ENCODE results near the gene BICRA. TPM values are rescaled to one million over a fixed set of nuclear protein-coding genes. Genes with fewer than 3 reads are reported as not detected.

The BICRA gene
- polyA plus RNA-seq, 3 donors = 0.08 to 4.6 TPM; not detected in 1

DNA sequence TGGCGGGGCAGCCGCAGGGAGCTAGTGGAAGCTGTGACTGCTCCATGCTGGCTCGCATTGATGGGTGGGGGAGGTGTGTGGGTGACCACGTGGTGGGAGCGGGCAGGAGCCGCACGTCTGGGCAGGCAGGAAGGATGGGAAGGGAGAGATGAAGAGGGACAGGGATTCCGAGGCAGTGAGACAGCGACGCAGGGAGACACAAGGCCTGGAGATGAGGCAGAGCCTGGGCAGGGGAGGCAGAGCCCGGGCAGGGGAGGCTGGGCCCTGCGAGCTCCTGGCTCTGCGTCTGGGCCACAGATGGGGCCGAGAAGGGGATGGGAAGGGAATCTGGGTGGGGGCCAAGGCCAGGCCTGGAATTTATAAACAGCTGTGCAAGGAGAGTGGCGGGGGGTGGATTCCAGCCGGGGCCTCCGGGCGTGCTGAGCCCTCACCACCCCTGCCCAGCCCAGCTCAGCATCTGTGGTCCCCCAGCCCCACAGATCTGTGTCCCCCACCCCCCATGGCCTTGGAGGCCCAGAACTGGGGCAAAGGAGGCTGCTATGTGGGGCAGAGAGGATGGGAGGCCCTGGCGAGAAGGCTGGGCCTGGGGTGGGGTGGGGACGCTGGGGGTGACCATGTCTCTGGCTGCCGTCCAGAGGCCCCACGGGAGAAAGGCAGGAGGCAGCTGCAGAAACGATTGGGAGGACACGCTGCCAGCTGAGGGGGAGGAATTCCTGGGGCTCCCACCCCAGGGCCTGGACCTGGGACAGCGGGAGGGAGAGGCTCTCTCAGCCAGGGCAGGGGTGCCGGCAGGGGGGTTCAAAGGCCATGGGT, 110.3 kb downstream of the BICRA start:
- Histone ChIP-seq H2AFZ (ENCODE audit: insufficient read depth, low read depth, low read length, poor library complexity, severe bottlenecking) (no peak overlapping the region), H3K9ac (ENCODE audit: insufficient read depth, low read length, poor library complexity, severe bottlenecking) (no peak overlapping the region), H4K20me1 (ENCODE audit: insufficient read depth, low read length) (no peaks in the 10 kb centered on the region), H3K36me3 (replicated peaks in 1 of 2; ENCODE audit: control insufficient read depth in 1 of 2, insufficient read depth in 2 of 2, low read length in 2 of 2) (no peaks in the 10 kb centered on the region), H3K27ac (ENCODE audit: low read depth in 1 of 2, low read length in 2 of 2) (no peak overlapping the region), H3K4me3 (replicated peaks in 1 of 3; ENCODE audit: low read depth in 2 of 3, low read length in 3 of 3) (no peak overlapping the region), H3K27me3 (ENCODE audit: control insufficient read depth in 2 of 2, insufficient read depth in 2 of 2, low read length in 2 of 2) (peaks cover 0 to 8% of the 10 kb centered on the region in 2 donors), H3K4me1 (ENCODE audit: control insufficient read depth in 1 of 2, insufficient read depth in 2 of 2, low read length in 2 of 2) (peaks cover 12% of the 10 kb centered on the region in 2 donors), H3K9me3 (replicated peaks in 1 of 2; ENCODE audit: control insufficient read depth in 1 of 2, insufficient read depth in 1 of 2, low read length in 2 of 2) (no peaks in the 10 kb centered on the region), H3K4me2 (replicated peaks; ENCODE audit: extremely low read depth, low read length, poor library complexity, severe bottlenecking) (no peak overlapping the region), H3K79me2 (ENCODE audit: insufficient read depth, low read length) (no peaks in the 10 kb centered on the region)
- Mint-ChIP-seq H3K27me3 (ENCODE audit: low read depth in 3 of 3) (peaks cover 9 to 17% (median 12%) of the 10 kb centered on the region in 3 donors), H3K4me3 (no peak overlapping the region), H3K36me3 (no peaks in the 10 kb centered on the region), H3K27ac (peak overlapping the region in 2 of 7 donors; percentile 39 to 41), H3K4me1 (peaks cover 8% of the 10 kb centered on the region), H3K9me3 (peaks cover 0 to 4% (median 1%) of the 10 kb centered on the region in 7 donors)
- 81% methylated on average over 21 of the region's 26 CpGs for WGBS (ENCODE audit: insufficient coverage)
- no peak for DNase-seq
- TF ChIP-seq CTCF (IDR thresholded peaks at IDR 0.05) = no peak
- intact Hi-C loops (cut with micrococcal nuclease) = no loop called here

DNA sequence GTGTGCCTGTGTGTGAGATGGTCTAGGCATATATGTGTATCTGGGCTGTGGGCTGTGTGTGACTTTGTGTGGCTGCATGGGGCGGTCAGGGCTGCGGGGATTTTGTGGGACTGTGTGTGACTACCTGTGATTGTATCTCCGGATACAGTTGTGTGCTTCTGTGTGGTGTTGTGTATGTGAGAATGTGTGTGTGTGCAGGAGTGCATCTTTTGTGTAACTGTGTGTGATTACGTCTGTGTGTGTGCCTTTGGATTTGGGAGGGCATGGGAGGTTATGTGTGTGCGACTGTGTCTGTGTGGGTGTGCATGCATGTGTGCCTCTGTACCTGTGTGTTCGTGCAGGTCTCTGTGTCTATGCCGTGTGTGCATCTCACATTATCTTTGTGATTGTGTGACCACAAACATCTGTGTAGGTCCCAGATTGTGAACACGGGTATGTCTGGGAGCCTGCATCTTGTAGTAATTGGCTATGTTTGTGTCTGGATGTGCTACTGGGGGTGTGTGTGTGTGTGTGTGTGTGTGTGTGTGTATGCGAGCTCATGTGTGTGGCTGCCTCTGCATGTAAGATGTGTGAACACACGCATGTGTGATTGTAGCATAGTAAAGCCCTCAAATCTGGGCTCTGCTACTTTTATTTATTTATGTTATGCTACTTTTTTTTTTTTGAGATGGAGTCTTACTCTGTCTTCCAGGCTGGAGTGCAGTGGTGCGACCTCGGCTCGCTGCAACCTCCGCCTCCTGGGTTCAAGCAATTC, 111.9 kb downstream of the BICRA start:
- no peak for TF ChIP-seq CTCF (IDR thresholded peaks at IDR 0.05)
- no peak overlapping the region for H3K9ac ChIP-seq (ENCODE audit: insufficient read depth, low read length, poor library complexity, severe bottlenecking)

More for the DNA sequence above, 111.9 kb downstream of the BICRA start:
- no peak overlapping the region for H3K27ac Mint-ChIP-seq
- H3K4me1 Mint-ChIP-seq = peaks cover 8% of the 10 kb centered on the region
- H4K20me1 ChIP-seq (ENCODE audit: insufficient read depth, low read length) = no peaks in the 10 kb centered on the region
- no peak for DNase-seq
- H3K4me1 ChIP-seq (ENCODE audit: control insufficient read depth in 1 of 2, insufficient read depth in 2 of 2, low read length in 2 of 2) = peaks cover 12% of the 10 kb centered on the region in 2 donors
- H3K27ac ChIP-seq (ENCODE audit: low read depth in 1 of 2, low read length in 2 of 2) = no peak overlapping the region
- no peak overlapping the region for H3K4me3 ChIP-seq (replicated peaks in 1 of 3; ENCODE audit: low read depth in 2 of 3, low read length in 3 of 3)
- H3K9me3 Mint-ChIP-seq = peaks cover 0 to 8% (median 0%) of the 10 kb centered on the region in 7 donors
- H3K4me2 ChIP-seq (replicated peaks; ENCODE audit: extremely low read depth, low read length, poor library complexity, severe bottlenecking) = no peak overlapping the region
- H3K36me3 Mint-ChIP-seq = no peaks in the 10 kb centered on the region
- H3K79me2 ChIP-seq (ENCODE audit: insufficient read depth, low read length) = no peaks in the 10 kb centered on the region
- 98% methylated on average over 13 of the region's 14 CpGs for WGBS (ENCODE audit: insufficient coverage)
- peaks cover under 1 to 6% of the 10 kb centered on the region in 2 donors for H3K9me3 ChIP-seq (replicated peaks in 1 of 2; ENCODE audit: control insufficient read depth in 1 of 2, insufficient read depth in 1 of 2, low read length in 2 of 2)
- H3K27me3 Mint-ChIP-seq (ENCODE audit: low read depth in 3 of 3) = peaks cover 4 to 7% (median 5%) of the 10 kb centered on the region in 3 donors
- H3K36me3 ChIP-seq (replicated peaks in 1 of 2; ENCODE audit: control insufficient read depth in 1 of 2, insufficient read depth in 2 of 2, low read length in 2 of 2) = no peaks in the 10 kb centered on the region
- no peaks in the 10 kb centered on the region for H3K27me3 ChIP-seq (ENCODE audit: control insufficient read depth in 2 of 2, insufficient read depth in 2 of 2, low read length in 2 of 2)
- H2AFZ ChIP-seq (ENCODE audit: insufficient read depth, low read depth, low read length, poor library complexity, severe bottlenecking) = no peak overlapping the region
- intact Hi-C loops (cut with micrococcal nuclease) = no loop called here
- H3K4me3 Mint-ChIP-seq = no peak overlapping the region

All from CD14-positive monocyte (primary cell).